Cerebellar cortex (tissue), 1 donor: ENCODE measurements around the gene GNAO1.

Experiments
- DNase-seq: peaks from one replicate; pipeline ENCODE4 v3.0.0-alpha.2; 2015; ENCODE audit warnings: low spot score

The GNAO1 gene

GRCh38 chr16:56198006-56198754, 6.9 kb downstream of the GNAO1 start:
- no peak for DNase-seq

GRCh38 chr16:56198755-56199114, 7.4 kb downstream of the GNAO1 start:
- DNase-seq: no peak

GRCh38 chr16:56199164-56199563, 7.9 kb downstream of the GNAO1 start:
- DNase-seq: no peak

- peak; percentile 75 for DNase-seq
These were observed 9.7 kb downstream of the GNAO1 start for GRCh38 chr16:56201030-56201429.

- DNase-seq: no peak
These were observed 10.7 kb downstream of the GNAO1 start for GRCh38 chr16:56202036-56202435.

- DNase-seq: no peak
These were observed 11.8 kb downstream of the GNAO1 start for GRCh38 chr16:56203052-56203451.

GRCh38 chr16:56204816-56205215, 13.5 kb downstream of the GNAO1 start:
- DNase-seq: no peak

GRCh38 chr16:56206951-56207350, 15.7 kb downstream of the GNAO1 start:
- DNase-seq: no peak

- DNase-seq: no peak
These were observed 16.1 kb downstream of the GNAO1 start for GRCh38 chr16:56207421-56207820.

GRCh38 chr16:56211435-56211981, 20.2 kb downstream of the GNAO1 start:
- no peak for DNase-seq

GRCh38 chr16:56212144-56212543, 20.9 kb downstream of the GNAO1 start:
- no peak for DNase-seq

- no peak for DNase-seq
These were observed 30.7 kb downstream of the GNAO1 start for GRCh38 chr16:56221995-56222394.

- DNase-seq: peak; percentile 43
These were observed 31.2 kb downstream of the GNAO1 start for GRCh38 chr16:56222474-56222997.

- DNase-seq: no peak
These were observed 33.9 kb downstream of the GNAO1 start for GRCh38 chr16:56225017-56225742.

GRCh38 chr16:56226187-56226586, 34.9 kb downstream of the GNAO1 start:
- DNase-seq: no peak

- peak; percentile 95 for DNase-seq
These were observed 35.7 kb downstream of the GNAO1 start for GRCh38 chr16:56226845-56227525.

GRCh38 chr16:56227936-56228335, 36.6 kb downstream of the GNAO1 start:
- DNase-seq: peak; percentile 95

GRCh38 chr16:56228476-56228875, 37.2 kb downstream of the GNAO1 start:
- DNase-seq: peak; percentile 47

GRCh38 chr16:56233795-56234566, 42.7 kb downstream of the GNAO1 start:
- no peak for DNase-seq

- no peak for DNase-seq
These were observed 43.4 kb downstream of the GNAO1 start for GRCh38 chr16:56234737-56235136.

- no peak for DNase-seq
These were observed 46.2 kb downstream of the GNAO1 start for GRCh38 chr16:56237451-56237930.

GRCh38 chr16:56238188-56238587, 46.9 kb downstream of the GNAO1 start:
- peak; percentile 63 for DNase-seq
